GM18868 (cell line): ENCODE measurements around the gene GPN3.
"Not testable (repeated sequence)": the region's sequence is repeated elsewhere in the genome, so short reads cannot be mapped to it uniquely, and the experiment has no call there.

Source experiments
- ATAC-seq: cut with Tn5 transposase; IDR thresholded peaks from one replicate; pipeline ENCODE4 v1.9.1; 2021; ENCODE audit warnings: mild to moderate bottlenecking, moderate library complexity; ENCODE audit not compliant: unreplicated experiment

The GPN3 gene

GRCh38 chr12:110468214-110469048 is at the start of gene GPN3, which contains the start of gene FAM216A:
TSS of gene GPN3 (minus strand) at chr12:110468257. CDS start at chr12:110468203, 54 bp downstream.
TSS of gene FAM216A (plus strand) at chr12:110468845. CDS start at chr12:110468876, 31 bp downstream.
- peak; percentile 71 for ATAC-seq

GRCh38 chr12:110516995-110517394 is 48.9 kb upstream of the GPN3 start:
- no peak for ATAC-seq

DNA sequence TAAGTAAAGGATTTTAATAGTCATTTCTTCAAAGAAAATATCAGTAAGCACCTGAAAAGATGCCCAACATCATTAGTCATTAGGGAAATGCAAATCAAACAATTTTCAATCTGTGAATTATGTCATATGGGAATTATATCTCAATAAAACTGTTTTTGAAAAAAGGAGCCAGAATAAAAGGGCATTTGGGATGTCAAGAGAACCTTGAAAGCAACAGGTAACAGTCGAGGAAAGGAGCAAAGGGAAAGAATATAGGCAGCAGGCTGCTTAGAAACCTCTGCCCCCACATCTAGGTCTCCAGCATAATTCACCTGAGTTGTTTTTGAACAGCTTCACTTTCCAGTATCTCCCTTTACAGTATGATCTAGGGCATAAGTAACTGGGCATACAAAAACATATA is 46.3 kb upstream of the GPN3 start:
- ATAC-seq: no peak

DNA sequence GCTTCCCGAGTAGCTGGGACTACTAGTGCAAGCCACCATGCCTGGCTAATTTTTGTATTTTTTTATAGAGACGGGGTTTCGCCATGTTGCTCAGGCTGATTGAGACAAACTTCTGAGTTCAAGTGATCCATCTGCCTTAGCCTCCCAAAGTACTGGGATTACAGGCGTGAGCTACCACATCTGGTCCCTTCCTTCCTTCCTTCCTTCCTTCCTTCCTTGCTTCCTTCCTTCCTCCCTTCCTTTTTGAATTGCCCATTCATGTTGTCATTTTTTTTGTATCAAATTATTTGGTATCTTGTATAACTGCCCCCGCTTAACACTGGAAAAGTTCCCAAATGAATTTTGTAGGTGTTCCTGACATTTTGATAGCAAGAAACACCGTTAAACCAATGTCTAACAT is 45.8 kb upstream of the GPN3 start:
- no peak for ATAC-seq

- ATAC-seq: no peak
These were observed 40.1 kb upstream of the GPN3 start for GRCh38 chr12:110508071-110508586.

DNA sequence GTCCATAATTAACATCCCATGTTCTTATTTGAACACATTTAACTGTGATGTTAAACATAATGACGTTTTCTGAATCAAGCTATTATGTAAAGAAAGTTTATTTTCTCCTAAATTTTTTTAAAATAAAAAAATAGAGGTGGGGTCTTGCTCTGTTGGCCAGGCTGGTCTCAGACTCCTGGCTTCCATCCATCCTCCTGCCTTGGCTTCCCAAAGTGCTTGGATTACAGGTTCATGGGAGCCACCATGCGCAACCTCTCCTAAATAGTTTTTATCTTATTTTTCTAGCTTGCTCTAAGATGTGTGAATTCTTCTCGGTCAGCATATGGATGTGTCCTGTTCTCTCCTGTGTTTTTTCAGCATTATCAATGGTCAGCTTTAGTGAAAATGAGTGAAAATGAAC is 37.3 kb upstream of the GPN3 start:
- no peak for ATAC-seq

GRCh38 chr12:110503432-110503831 is 35.4 kb upstream of the GPN3 start:
- ATAC-seq: no peak

DNA sequence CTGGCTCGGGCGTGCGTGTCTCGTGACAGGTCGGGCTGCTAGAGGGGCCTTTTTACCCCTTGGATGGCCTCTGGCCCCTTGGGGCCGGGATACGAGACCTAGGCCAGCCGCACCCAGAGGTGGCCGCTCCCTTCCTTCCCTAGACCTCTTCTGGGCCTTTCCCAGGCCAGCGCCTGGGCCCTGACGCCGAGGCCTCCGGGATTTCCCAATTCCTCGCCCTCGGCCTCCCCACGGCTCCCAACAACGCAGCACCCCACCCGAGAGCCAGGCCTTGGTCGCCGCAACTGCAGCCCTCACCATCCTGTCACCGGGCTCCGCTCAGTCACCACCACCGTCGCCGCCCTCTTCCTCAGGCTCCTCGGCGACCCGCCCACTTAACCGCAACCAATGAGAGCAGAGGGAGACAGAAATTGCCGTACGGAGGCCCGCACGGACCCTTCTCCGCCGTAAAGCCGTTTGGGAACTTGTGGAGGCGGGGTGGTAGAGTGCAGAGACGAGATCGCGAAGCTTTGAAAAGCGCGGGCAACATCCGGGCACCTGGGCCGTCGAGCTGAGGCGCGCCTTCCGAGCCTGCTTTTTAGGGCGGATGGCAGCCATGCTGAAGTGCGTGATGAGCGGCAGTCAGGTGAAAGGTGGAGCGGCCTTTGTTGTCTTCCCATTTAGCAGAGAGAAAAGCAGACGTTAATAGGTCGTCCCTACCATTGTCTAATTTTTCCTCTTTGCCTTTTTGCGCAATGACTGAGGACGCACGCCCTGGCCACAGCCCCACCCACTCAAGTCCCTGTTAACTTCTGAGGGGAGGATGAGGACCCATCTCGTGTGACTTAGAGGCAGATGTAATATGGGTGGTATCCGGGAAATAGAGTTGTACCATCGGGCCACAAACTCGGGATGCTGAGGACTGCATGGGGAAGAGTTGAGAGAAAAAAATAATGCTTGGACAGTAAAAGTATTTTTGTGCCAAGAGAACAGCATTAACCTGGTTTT is 34.0 kb upstream of the GPN3 start, which contains the start of the genes RAD9B and VPS29:
RAD9B (plus strand) TSS at position 580 of the 987 bp plus-strand sequence; CDS start at position 587, 7 bp downstream.
VPS29 (minus strand) TSS at position 360 of the 987 bp plus-strand sequence; CDS start at position 300, 60 bp downstream.
- ATAC-seq: peak; percentile 93

GRCh38 chr12:110501399-110501751 is 33.3 kb upstream of the GPN3 start:
- ATAC-seq: peak; percentile 10

DNA sequence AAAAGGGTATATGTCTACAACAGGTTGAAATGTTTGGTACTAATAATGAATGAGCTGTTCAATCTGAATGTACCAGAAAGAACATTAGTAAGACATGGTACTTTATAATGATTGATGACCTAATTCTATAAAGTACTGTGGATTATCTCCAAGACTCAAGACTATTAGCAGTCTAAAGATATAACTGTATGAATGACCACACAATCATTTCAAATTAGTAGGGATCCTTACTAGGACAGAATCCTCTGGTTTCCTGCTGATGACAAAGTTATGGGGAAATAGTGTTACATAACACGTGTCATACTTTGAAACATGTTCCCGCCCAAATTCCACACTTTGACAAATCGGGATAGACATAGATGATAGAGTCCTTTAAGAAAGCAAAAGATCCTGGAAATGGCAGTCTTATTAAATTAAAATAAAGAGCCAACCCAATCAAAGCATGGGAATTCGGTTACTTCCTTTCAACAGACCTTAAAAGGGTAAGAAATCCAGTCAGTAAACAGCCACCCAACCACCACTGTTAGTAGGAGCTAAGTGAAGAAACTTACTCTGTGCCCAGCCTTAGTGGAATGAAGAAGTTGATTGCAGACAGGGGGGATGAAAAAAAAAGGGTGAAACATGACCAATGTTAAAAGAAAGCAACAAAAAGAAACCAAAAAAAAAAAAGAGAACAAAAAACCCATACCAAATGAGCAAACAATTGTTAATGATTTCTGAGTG is 31.1 kb upstream of the GPN3 start:
- ATAC-seq: no peak

GRCh38 chr12:110475426-110475825 is 7.4 kb upstream of the GPN3 start:
- ATAC-seq: no peak

- ATAC-seq: no peak
These were observed 227 bp downstream of the GPN3 start for GRCh38 chr12:110467847-110468213.

DNA sequence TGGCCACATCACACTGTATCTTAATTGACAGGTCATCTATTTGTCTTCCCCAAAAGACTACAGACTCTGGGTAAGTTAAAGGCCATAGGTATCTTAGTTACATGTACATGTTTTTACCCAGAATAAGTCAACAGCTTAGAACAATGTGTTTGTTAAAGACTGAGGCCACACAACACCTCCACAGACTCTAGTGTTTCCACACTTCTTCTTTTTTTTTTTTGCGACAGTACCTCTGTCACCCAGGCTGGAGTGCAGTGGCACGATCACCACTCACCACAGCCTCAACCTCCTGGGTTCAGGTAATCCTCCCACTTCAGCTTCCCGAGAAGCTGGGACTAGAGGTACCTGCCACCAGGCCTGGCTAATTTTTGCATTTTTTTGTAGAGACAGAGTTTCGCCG is 1.3 kb downstream of the GPN3 start:
- no peak for ATAC-seq

DNA sequence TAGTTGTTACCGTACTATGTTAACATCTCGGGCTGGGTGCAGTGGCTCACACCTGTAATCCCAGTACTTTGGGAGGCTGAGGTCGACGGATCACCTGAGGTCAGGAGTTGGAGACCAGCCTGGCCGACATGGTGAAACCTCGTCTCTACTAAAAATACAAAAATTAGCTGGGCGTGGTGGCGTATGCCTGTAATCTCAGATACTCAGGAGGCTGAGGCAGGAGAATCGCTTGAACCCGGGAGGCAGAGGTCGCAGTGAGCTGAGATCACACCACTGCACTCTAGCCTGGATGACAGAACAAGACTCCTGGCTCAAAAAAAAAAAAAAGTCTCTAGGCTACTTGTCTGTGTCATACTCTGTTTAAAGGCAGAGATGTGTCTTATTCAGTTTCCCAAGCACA is 2.3 kb downstream of the GPN3 start:
- ATAC-seq: not testable (repeated sequence)

DNA sequence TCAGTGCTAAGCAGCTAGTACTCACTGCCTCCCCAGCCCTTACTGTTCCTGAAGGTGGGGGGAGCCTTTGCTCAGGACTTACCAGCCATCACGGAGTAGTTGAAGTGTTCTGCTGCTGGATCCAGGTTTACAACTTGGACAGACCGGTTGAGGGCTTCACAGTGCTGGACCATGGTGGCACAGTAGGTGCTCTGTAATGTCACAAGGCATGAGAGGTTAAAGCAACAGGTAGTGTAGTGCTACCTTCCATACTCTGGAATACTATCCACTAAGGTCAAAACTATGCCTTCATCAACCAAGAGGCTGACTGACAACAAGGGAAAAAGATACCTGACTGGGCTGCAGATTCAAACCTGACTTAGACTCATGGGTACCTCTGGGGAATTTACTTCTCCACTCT is 3.0 kb downstream of the GPN3 start:
- no peak for ATAC-seq

DNA sequence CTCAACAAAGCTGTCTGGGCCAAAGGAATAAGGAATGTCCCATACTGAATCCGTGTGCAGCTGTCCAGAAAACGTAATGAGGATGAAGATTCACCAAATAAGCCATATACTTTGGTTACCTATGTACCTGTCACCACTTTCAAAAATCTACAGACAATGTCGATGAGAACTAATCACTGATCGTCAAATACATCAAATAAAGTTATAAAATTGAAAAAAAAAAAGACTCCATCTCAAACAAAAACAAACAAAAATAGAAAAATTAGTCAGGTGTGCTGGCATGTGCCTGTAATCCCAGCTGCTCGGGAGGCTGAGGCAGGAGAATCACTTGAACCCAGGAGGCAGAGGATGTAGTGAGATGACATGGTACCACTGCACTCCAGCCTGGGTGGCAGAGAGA is 6.9 kb downstream of the GPN3 start:
- not testable (repeated sequence) for ATAC-seq

GRCh38 chr12:110458756-110459155 is 9.3 kb downstream of the GPN3 start:
- no peak for ATAC-seq

DNA sequence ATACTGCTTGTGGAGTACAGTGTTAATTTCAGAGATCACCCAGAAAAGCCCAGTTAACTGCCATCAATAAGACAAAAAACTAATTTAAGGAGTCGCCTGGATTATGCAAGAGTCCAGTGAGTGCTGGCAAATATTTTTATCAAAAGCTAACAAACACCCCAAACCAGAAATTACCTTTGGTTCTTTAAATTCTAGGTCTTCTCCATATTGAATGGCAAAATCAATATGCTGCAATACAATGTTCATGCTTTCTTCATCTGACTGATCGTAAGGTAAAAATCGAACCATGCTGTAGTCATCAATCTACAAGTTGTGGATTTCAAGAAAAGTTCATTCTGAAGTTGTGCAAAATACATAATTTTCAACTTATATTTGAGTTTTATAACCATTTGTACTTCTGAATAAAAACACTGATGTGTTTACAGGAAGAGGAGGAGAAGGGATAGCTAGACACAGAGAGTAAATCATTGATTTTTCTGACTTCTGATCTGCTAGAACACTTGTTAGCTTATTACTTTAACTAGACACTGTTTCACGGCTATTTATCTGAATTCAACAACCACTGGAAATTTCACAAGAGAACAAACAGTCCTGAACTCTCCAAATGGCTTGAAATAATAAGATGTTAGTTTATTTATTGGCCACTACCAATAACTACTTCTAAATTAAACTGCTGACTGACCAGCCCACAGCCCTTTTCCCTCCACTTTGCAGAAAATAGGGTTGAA is 14.3 kb downstream of the GPN3 start:
- no peak for ATAC-seq

DNA sequence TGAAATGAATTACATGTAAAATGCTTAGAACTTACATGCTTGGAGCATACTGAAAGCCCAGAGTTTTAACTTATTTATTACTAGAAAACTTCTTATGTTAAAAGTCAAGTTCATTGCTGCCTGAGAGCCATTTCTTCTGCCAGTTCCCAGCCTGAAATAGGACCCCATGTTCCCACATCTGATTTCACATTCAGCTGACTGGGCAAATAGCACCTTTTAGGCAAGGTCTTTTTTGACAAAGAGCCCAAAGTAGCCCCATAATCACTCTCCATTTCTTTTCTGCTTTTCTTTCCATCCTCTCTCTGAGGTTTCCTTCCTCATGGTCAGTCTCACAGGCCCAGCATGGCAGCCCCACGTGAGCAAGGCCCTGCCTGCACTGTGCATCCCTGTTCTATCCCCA is 16.8 kb downstream of the GPN3 start:
- ATAC-seq: no peak
